HG03521 (cell line): Measurements from ENCODE around the gene HMCN2.
"Not testable (repeated sequence)": the region's sequence is repeated elsewhere in the genome, so short reads cannot be mapped to it uniquely, and the experiment has no call there.

Experiments
- ATAC-seq: cut with Tn5 transposase; IDR thresholded peaks from one replicate; pipeline ENCODE4 v1.9.1; 2021; ENCODE audit warnings: mild to moderate bottlenecking, moderate library complexity; ENCODE audit not compliant: unreplicated experiment

Gene HMCN2

GRCh38 chr9:130327781-130328348, 62.3 kb downstream of the HMCN2 start:
- no peak for ATAC-seq

GRCh38 chr9:130328349-130328801, 62.8 kb downstream of the HMCN2 start:
- no peak for ATAC-seq

GRCh38 chr9:130329061-130329460, 63.5 kb downstream of the HMCN2 start:
- ATAC-seq: no peak

DNA sequence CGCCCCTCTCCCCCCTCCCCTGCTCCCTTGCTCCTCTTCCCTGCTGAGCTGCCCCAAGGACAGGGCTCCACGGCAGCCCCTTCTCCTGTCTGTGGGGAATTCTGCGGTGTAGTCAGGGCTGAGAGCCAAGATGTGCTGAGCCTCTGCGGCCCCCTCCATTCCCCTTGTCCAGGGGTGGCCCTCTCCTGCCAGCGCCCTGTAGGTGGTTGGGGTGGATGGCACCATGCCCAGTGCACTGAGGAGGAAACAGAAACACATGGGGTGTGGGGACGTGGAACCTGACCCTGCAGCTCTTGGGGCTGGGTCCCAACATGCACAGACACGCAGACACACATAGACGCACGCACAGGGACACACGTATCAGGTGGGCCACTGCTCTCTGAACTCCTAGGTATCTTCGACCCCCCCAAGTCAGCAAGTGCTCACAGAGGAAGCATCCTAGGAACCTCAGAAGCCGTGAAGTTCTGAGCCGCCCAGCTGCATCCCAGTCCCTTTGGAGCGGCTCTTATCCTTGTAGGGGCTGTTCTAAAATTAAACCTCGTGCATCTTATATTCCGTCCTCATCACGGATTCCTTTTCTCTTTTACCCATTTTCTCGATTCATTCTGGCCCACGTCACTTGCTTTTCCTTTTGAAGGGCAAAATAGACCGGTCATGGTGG, 64.8 kb downstream of the HMCN2 start:
- no peak for ATAC-seq

- no peak for ATAC-seq
These were observed 65.5 kb downstream of the HMCN2 start for GRCh38 chr9:130331061-130331460.

DNA sequence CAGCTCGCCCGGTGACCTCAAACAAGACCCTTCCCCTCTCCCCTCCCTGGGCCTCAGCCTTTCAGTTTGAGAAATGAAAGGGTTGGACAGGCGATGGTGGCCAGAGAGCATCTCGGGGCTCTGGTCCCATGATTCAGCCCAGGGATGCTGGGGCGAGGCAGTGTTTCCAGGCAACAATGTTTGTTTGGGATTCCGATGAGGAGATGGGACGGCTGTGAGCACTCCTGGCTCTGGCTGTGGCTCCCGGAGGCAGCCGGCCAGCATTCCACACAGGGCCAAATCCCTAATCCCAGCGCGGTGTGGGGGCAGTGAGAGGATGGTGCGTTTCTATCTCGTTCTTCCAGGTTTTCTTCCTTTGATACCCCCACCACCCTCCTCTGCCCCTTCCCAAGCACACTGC, 66.0 kb downstream of the HMCN2 start:
- no peak for ATAC-seq

- no peak for ATAC-seq
These were observed 66.9 kb downstream of the HMCN2 start for GRCh38 chr9:130332384-130332926.

- no peak for ATAC-seq
These were observed 67.6 kb downstream of the HMCN2 start for GRCh38 chr9:130333041-130333711.

GRCh38 chr9:130333712-130334062, 68.1 kb downstream of the HMCN2 start:
- no peak for ATAC-seq

GRCh38 chr9:130334915-130335314, 69.4 kb downstream of the HMCN2 start:
- ATAC-seq: no peak

GRCh38 chr9:130336027-130336610, 70.6 kb downstream of the HMCN2 start:
- ATAC-seq: no peak

DNA sequence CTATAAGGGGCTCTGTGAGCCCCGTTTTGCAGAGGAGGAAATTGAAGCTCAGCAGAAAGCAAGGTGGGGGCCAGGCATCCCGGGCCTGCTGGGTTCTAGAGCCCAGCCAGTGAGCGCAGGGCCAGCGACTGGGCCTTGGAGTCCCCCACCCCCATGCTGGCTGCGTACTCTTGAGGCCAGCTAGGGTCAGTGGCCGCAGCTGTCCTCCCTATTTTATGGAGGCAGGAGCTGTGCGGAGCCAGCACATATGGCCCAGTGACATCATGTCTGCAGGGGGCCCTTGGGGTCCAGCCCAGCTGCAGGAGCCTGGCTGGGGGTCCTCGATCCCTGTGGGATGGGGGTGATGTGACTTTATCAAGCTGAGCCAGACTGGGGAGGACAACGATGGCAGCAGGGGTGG, 71.3 kb downstream of the HMCN2 start:
- no peak for ATAC-seq

GRCh38 chr9:130337318-130337717, 71.8 kb downstream of the HMCN2 start:
- no peak for ATAC-seq

GRCh38 chr9:130337784-130338380, 72.3 kb downstream of the HMCN2 start:
- no peak for ATAC-seq

DNA sequence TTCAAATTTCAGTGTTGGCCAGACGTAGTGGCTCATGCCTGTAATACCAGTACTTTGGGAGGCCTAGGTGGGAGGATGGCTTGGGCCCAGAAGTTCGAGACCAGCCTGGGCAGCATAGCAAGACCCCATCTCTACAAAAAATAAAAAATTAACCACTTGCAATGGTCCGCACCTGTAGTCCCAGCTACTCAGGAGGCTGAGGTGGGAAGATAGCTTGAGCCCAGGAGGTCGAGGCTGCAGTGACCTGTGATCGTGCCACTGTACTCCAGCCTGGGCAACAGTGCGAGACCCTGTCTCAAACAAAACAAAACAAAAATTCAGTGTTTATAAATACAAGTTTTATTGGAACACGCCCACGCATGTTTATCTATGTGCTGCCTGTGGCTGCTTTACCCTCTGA, 73.3 kb downstream of the HMCN2 start:
- ATAC-seq: not testable (repeated sequence)

- no peak for ATAC-seq
These were observed 73.7 kb downstream of the HMCN2 start for GRCh38 chr9:130339306-130339705.

DNA sequence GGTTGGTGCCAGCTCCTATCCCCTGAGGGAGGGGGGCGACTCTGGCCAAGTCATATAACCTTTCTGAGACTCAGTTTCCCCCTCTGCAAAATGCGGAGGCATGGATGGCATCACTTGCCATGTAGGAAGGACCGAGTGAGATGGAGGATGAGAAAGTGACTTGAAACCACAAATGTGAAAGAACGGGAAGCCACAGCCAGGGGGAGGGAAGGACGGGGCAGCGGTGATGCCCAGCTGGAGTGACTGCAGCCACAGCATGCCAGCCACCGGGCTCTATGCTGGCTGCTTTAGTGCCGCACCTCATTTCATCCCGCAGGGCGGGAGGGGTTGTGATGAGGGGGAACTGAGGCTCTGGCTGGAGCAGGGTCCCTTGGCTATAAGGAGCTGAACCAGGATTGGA, 74.5 kb downstream of the HMCN2 start:
- no peak for ATAC-seq

DNA sequence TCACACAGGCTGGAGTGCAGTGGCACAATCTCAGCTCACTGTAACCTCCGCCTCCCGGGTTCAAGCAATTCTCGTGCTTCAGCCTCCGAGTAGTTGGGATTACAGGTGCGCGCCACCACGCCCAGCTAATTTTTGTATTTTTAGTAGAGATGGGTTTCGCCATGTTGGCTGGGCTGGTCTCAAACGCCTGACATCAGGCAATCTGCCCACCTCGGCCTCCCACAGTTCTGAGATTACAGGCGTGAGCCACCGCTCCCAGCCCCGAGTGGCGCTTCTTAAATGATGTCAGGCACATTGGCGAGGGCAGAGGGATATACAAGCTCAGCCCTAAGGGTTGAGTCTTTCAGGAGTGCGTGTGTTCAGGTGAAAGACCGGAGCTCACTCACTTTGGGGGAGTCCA, 75.0 kb downstream of the HMCN2 start:
- ATAC-seq: not testable (repeated sequence)

DNA sequence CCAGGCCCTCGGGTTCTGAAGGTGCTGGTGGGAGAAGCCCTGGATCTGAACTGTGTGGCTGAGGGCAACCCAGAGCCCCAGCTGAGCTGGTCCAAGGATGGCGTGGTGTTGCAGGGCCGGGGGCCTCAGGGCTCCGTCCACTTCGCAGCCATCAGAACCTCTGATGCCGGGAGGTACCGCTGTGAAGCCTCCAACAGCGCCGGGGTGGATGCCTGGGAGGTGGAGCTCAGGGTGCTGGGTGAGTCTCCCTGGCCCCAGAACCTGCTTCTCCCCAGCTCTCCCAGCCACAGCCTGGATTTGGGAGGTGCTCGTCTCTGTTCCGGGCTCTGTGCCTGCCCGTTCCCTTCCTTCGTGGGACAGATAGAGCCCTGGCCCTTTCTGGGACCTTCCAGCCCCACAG, 75.6 kb downstream of the HMCN2 start:
- no peak for ATAC-seq

DNA sequence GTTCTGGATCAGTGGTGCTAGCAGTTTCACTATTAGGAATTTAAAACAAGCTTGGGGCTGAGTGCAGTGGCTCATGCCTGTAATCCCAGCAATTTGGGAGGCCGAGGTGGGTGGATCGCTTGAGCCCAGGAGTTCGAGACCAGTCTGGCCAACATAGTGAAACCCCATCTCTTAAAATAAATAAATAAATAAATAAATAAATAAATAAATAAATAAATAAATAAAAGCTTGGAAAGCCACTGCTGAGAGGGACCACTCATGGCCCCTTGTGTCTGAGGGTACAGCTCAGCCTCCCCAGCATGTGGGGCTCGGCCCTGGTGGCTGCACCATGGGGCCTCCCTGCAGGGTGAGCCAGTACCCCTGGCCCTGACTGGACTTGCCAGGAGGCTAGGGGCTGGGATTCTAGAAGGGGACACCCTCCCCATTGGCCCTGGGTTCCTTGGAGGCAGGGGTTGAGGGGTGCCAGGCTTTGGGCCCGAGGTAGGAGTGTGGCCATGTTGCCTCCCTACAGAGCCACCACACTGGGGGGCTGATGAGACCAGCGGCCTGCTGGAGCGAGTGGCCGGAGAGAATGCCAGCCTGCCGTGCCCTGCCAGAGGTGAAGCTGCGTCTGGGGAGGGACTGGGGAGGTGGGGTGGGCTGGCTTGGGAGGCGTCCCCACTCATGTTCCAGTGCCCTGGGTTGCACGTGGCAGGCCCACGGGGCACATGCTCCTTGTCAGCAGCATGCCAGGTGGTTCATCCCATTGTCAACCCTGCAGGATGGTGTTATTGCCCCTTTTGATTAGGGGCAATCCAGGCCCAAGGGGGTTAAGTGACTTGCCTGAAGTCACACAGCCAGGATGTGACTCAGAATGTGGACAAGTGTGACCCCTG, 76.5 kb downstream of the HMCN2 start:
- ATAC-seq: no peak
